Body of pancreas (tissue), 4 donors: ENCODE measurements around the gene RGSL1. TPM values are rescaled to one million over a fixed set of nuclear protein-coding genes. Genes with fewer than 3 reads are reported as not detected.

Experiments used
- ATAC-seq: fragments of 150-250 bp; one replicate; pipeline ENCODE4 v1.9.1; 2016
- DNase-seq, 4 donors: peaks; one replicate each; pipeline ENCODE4 v3.0.0-alpha.2; 2019
- H3K27ac ChIP-seq, 4 donors: fragments of 200-600 bp; sonication (generic); 1 replicate in 3 of 4; 2 replicates in 1 of 4; pipeline versions ENCODE4 v1.5.1 to v1.6.1; 2016 to 2019; ENCODE audit warnings: mild to moderate bottlenecking in 1 of 4, mixed read lengths in 1 of 4, moderate library complexity in 1 of 4
- H3K27me3 ChIP-seq, 2 donors: fragments of 200-600 bp; sonication (generic); one replicate each; pipeline ENCODE4 v1.6.0; 2016; ENCODE audit warnings: mild to moderate bottlenecking in 1 of 2
- H3K36me3 ChIP-seq, 2 donors: fragments of 200-600 bp; sonication (generic); replicated peaks in 1 of 2; 2 replicates each; pipeline ENCODE4 v1.5.1; 2016; ENCODE audit warnings: low read depth in 2 of 2; ENCODE audit not compliant: insufficient read depth in 1 of 2
- H3K4me1 ChIP-seq: fragments of 200-600 bp; sonication (generic); one replicate; pipeline ENCODE4 v1.6.0; 2016
- H3K4me3 ChIP-seq, 2 donors: fragments of 200-600 bp; sonication (generic); 1 replicate in 1 of 2; 2 replicates in 1 of 2; pipeline ENCODE4 v1.5.1; 2016 to 2019
- H3K9me3 ChIP-seq, 3 donors: fragments of 200-600 bp; sonication (generic); 1 replicate in 2 of 3; 2 replicates in 1 of 3; pipeline ENCODE4 v1.5.1; 2016
- POLR2A ChIP-seq, 3 donors: fragments of 450-650 bp; IDR thresholded peaks; one replicate each; pipeline ENCODE4 v1.6.1; 2016; ENCODE audit warnings: antibody characterized with exemption in 3 of 3, mild to moderate bottlenecking in 2 of 3
- WGBS, 2 donors: methylation state at CpG; one replicate each; pipeline ENCODE4 v1.1.5; 2017; 5-methylcytosine and 5-hydroxymethylcytosine counted together
- intact Hi-C: fragments of 100-400 bp; cut with DNase I; formaldehyde crosslinking; loops from one replicate; pipeline ENCODE4 v1.15.1; 2023
- total RNA-seq, 2 donors: library from RNA; depleted of rRNA; stranded (reverse); fragments of >200 nt; gene quantifications; one replicate each; pipeline ENCODE4 v1.1.0, GENCODE V29; 2016
- TF ChIP-seq, protein P1 (sequence below), 7 experiments: fragments of 450-650 bp in 4 of 7; fragments of 200-600 bp in 3 of 7; sonication (generic) in 3 of 7; IDR thresholded peaks; one replicate each; pipeline ENCODE4 v1.5.1; 2016 to 2019; ENCODE audit warnings: antibody characterized with exemption in 7 of 7

The RGSL1 gene
- total RNA-seq, 2 donors from 2014 or later: not detected

DNA sequence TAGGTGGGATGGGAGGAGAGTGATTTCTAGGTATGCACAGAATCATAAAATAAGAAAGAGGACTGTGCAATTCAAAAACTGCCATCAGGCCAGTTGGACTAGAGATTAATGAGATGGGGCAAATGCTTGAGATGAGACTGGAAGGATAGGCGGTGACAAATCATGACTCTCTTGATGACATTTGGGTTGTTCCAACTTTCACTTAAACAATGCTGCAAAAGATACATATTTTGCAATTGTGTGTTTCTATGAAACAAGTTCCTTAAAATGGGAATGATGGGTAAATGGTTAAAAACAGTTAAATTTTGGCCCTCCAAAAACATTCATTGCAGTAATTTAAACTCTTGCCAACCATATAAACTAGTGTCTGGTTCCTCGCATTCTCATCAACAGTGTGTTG is 84.0 kb downstream of the RGSL1 start:
- intact Hi-C loops: no loop called here
- Histone ChIP-seq H3K9me3 (no peaks in the 10 kb centered on the region), H3K27ac (no peak overlapping the region), H3K4me1 (no peaks in the 10 kb centered on the region), H3K4me3 (no peak overlapping the region), H3K27me3 (no peaks in the 10 kb centered on the region), H3K36me3 (no peaks in the 10 kb centered on the region)
- DNase-seq (no peak), ATAC-seq (no peak)
- 90 to 94% methylated on average over 2 of the region's 2 CpGs for WGBS, 2 donors
- TF ChIP-seq POLR2A (IDR thresholded peaks at IDR 0.05): no peak
- TF ChIP-seq, protein P1, sequence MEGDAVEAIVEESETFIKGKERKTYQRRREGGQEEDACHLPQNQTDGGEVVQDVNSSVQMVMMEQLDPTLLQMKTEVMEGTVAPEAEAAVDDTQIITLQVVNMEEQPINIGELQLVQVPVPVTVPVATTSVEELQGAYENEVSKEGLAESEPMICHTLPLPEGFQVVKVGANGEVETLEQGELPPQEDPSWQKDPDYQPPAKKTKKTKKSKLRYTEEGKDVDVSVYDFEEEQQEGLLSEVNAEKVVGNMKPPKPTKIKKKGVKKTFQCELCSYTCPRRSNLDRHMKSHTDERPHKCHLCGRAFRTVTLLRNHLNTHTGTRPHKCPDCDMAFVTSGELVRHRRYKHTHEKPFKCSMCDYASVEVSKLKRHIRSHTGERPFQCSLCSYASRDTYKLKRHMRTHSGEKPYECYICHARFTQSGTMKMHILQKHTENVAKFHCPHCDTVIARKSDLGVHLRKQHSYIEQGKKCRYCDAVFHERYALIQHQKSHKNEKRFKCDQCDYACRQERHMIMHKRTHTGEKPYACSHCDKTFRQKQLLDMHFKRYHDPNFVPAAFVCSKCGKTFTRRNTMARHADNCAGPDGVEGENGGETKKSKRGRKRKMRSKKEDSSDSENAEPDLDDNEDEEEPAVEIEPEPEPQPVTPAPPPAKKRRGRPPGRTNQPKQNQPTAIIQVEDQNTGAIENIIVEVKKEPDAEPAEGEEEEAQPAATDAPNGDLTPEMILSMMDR (IDR thresholded peaks at IDR 0.05): no peak

DNA sequence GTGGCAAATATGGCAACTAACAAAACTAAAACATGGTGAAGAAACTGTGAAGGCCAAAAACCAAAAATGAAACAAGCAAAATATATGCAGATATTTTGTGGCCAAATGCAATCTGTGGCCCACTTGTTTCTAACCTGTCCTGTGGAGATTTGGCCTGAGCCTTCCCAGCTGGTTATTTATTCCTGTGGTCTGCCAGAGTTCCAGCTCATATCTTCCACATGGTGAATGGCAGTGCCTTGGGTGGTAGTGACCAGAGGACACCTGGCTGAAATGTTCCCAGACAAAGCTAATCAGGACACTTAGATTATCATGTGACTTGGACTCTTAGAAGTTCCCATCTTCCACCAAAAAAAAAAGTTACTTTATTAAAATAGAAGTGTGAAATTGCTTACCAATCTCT is 99.4 kb downstream of the RGSL1 start:
- peaks cover 0 to 5% (median 0%) of the 10 kb centered on the region in 3 donors for H3K9me3 ChIP-seq
- TF ChIP-seq, protein P1 (IDR thresholded peaks at IDR 0.05): no peak
- no peak for TF ChIP-seq POLR2A (IDR thresholded peaks at IDR 0.05)
- no peak overlapping the region for H3K4me3 ChIP-seq
- intact Hi-C loops: no loop called here
- H3K36me3 ChIP-seq: no peaks in the 10 kb centered on the region
- DNase-seq: no peak
- no peaks in the 10 kb centered on the region for H3K4me1 ChIP-seq
- no peaks in the 10 kb centered on the region for H3K27me3 ChIP-seq
- ATAC-seq: no peak
- H3K27ac ChIP-seq: no peak overlapping the region

DNA sequence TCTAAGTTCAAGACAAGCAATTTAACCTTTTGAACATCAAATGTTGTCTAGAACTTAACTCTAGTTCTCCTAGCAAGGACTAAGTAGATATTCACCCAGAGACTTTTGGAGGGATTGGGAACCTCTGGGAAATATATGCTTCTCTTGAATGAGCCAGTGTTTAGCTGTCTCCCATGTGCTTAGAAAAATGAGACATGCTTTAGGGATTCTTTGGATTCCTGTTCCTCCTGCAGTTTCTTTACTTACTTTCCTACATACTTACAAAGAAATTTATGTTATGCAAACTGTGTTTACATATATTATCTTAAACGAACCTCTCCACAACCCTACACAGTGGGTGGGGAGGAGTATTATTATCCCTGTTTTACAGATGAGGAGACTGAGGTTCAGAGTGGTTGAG is 99.9 kb downstream of the RGSL1 start:
- H3K27me3 ChIP-seq: no peaks in the 10 kb centered on the region
- H3K27ac ChIP-seq: no peak overlapping the region
- no peaks in the 10 kb centered on the region for H3K4me1 ChIP-seq
- DNase-seq (no peak), ATAC-seq (no peak)
- no peak for TF ChIP-seq POLR2A (IDR thresholded peaks at IDR 0.05)
- TF ChIP-seq, protein P1 (IDR thresholded peaks at IDR 0.05): no peak
- peaks cover 0 to 5% (median 0%) of the 10 kb centered on the region in 3 donors for H3K9me3 ChIP-seq
- no peak overlapping the region for H3K4me3 ChIP-seq
- H3K36me3 ChIP-seq: no peaks in the 10 kb centered on the region
- 3 to 24% methylated on average over 1 of the region's 1 CpG for WGBS, 2 donors
- intact Hi-C loops: no loop called here

DNA sequence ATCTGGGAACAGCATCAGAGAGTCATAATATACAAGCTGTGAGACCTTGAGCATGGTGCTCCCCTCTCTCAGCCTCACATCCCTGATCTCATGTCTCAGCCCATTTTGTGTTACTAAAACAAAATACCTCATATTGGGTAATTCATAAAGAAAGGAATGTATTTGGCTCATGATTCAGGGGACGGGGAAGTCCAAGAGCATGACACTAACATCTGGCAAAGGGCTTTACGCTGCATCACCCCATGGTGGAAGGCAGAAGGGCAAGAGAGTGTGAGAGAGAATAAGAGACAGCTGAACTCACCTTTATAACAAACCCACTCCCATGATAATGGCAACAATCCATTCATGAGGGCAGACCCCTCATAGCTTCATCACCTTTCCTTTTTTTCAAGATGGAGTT is 102.6 kb downstream of the RGSL1 start:
- ATAC-seq (no peak), DNase-seq (no peak)
- TF ChIP-seq, protein P1 (IDR thresholded peaks at IDR 0.05): no peak
- no peak for TF ChIP-seq POLR2A (IDR thresholded peaks at IDR 0.05)
- peaks cover 0 to 5% (median 0%) of the 10 kb centered on the region in 3 donors for H3K9me3 ChIP-seq
- H3K36me3 ChIP-seq: no peaks in the 10 kb centered on the region
- no peak overlapping the region for H3K4me3 ChIP-seq
- no peak overlapping the region for H3K27ac ChIP-seq
- no peaks in the 10 kb centered on the region for H3K27me3 ChIP-seq
- 84 to 90% methylated on average over 2 of the region's 2 CpGs for WGBS, 2 donors
- no peaks in the 10 kb centered on the region for H3K4me1 ChIP-seq
- intact Hi-C loops: no loop called here

DNA sequence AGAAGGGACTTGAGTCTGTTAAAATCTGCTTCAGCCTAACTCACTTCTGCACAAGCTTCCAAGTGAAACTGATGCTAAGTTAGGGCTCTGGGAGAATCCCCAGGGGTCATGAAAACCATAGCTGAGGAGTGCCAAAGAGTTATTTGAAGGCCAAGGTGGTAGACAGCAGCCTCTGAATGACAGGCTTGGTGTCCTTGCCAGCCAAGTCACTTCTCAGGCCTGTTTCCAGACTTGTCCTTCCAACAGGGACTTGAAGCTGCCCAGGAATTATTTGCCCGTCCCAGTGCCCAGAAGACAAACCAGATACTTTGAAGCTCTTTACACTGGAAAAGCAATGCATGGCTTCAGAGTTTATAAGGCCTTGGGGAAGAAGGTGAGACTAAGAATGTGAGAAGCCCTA is 105.5 kb downstream of the RGSL1 start:
- intact Hi-C loops: no loop called here
- H3K36me3 ChIP-seq: no peaks in the 10 kb centered on the region
- TF ChIP-seq, protein P1 (IDR thresholded peaks at IDR 0.05): no peak
- TF ChIP-seq POLR2A (IDR thresholded peaks at IDR 0.05): no peak
- no peaks in the 10 kb centered on the region for H3K4me1 ChIP-seq
- H3K27ac ChIP-seq: no peak overlapping the region
- no peak overlapping the region for H3K4me3 ChIP-seq
- no peaks in the 10 kb centered on the region for H3K27me3 ChIP-seq
- H3K9me3 ChIP-seq: peaks cover 0 to 5% (median 0%) of the 10 kb centered on the region in 3 donors
- WGBS, 2 donors: 86 to 90% methylated on average over 1 of the region's 1 CpG
- DNase-seq: no peak
- no peak for ATAC-seq
